Smooth muscle cell (in vitro differentiated cells): ENCODE measurements around the gene PRRT4. TPM values are rescaled to one million over a fixed set of nuclear protein-coding genes. Genes with fewer than 3 reads are reported as not detected.

Experiments used
- DNase-seq: peaks from one replicate; lab custom pipeline; 2025; ENCODE audit not compliant: unreplicated experiment; lab: John Stamatoyannopoulos, UW
- H2AFZ ChIP-seq: fragments of 200-600 bp; sonication (generic); 2 replicates; pipeline ENCODE4 v1.6.0; 2016; ENCODE audit warnings: antibody characterized with exemption, low read depth, mild to moderate bottlenecking
- H3F3A ChIP-seq: fragments of 200-600 bp; sonication (generic); 2 replicates; pipeline ENCODE4 v1.6.0; 2017; ENCODE audit warnings: antibody characterized with exemption, low read depth
- H3K27ac ChIP-seq: fragments of 200-600 bp; sonication (generic); 2 replicates; pipeline ENCODE4 v1.5.1; 2016; ENCODE audit warnings: low read depth, mild to moderate bottlenecking
- H3K27me3 ChIP-seq: fragments of 200-600 bp; sonication (generic); 2 replicates; pipeline ENCODE4 v1.6.1; 2016; ENCODE audit warnings: low read depth, mild to moderate bottlenecking
- H3K36me3 ChIP-seq: fragments of 200-600 bp; sonication (generic); 2 replicates; pipeline ENCODE4 v1.5.1; 2016; ENCODE audit warnings: low read depth
- H3K4me1 ChIP-seq: fragments of 200-600 bp; sonication (generic); 2 replicates; pipeline ENCODE4 v1.5.1; 2016; ENCODE audit warnings: low read depth
- H3K4me2 ChIP-seq: fragments of 200-600 bp; sonication (generic); 2 replicates; pipeline ENCODE4 v1.6.0; 2016; ENCODE audit warnings: mild to moderate bottlenecking
- H3K4me3 ChIP-seq: fragments of 200-600 bp; sonication (generic); 2 replicates; pipeline ENCODE4 v1.5.1; 2016; ENCODE audit warnings: mild to moderate bottlenecking
- H3K79me2 ChIP-seq: fragments of 200-600 bp; sonication (generic); 2 replicates; pipeline ENCODE4 v1.6.0; 2016; ENCODE audit warnings: low read depth, mild to moderate bottlenecking
- H3K9ac ChIP-seq: fragments of 200-600 bp; sonication (generic); 2 replicates; pipeline ENCODE4 v1.6.0; 2016; ENCODE audit warnings: low read depth
- H3K9me3 ChIP-seq: fragments of 200-600 bp; sonication (generic); replicated peaks from 2 replicates; pipeline ENCODE4 v1.5.1; 2016; ENCODE audit warnings: low read depth
- H4K20me1 ChIP-seq: fragments of 200-600 bp; sonication (generic); 2 replicates; pipeline ENCODE4 v1.6.0; 2016; ENCODE audit warnings: low read depth
- WGBS: methylation state at CpG from one replicate; pipeline ENCODE4 v1.1.7; 2016; ENCODE audit warnings: low lambda C conversion rate; 5-methylcytosine and 5-hydroxymethylcytosine counted together
- polyA plus RNA-seq: library from polyadenylated mRNA; unstranded; fragments of >200 nt; fragmentation: Nextera tagmentation; extraction: Ambion mirVana; gene quantifications from 2 replicates; pipeline ENCODE4 v1.2.1, GENCODE V29; 2016
- total RNA-seq: library from RNA; depleted of rRNA; stranded (reverse); fragments of >200 nt; gene quantifications from 2 replicates; pipeline ENCODE4 v1.2.3, GENCODE V29; 2014
- TF ChIP-seq, protein P1 (sequence below): fragments of 200-600 bp; sonication (generic); IDR thresholded peaks from 2 replicates; pipeline ENCODE4 v1.5.1; 2017; ENCODE audit warnings: borderline replicate concordance, mild to moderate bottlenecking, antibody characterized with exemption; ENCODE audit not compliant: insufficient read depth, poor library complexity, severe bottlenecking

PRRT4 gene
- total and polyA plus RNA-seq, 2 experiments from 2014 or later: 0.09 to 0.83 TPM

DNA sequence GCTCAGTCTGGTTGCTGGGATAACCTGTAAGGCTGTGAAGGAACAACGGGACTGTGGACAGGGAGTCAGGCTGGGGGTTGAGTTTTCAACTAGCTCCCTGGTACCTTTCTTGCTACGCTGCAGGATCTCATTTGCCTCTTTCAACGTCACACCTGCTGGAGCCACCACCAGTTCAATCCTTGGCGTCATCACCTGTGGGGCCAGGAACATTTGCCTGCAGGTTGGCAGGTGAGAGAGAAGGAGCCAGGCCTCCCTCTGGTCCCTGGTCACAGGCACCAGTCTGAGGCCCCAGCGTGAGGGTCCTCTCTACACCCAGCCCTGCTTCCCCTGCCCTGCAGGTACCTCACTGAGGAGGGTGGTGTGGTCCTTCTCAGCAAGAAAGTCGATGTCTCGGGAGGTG lies 38.5 kb upstream of the PRRT4 start:
- TF ChIP-seq, protein P1, sequence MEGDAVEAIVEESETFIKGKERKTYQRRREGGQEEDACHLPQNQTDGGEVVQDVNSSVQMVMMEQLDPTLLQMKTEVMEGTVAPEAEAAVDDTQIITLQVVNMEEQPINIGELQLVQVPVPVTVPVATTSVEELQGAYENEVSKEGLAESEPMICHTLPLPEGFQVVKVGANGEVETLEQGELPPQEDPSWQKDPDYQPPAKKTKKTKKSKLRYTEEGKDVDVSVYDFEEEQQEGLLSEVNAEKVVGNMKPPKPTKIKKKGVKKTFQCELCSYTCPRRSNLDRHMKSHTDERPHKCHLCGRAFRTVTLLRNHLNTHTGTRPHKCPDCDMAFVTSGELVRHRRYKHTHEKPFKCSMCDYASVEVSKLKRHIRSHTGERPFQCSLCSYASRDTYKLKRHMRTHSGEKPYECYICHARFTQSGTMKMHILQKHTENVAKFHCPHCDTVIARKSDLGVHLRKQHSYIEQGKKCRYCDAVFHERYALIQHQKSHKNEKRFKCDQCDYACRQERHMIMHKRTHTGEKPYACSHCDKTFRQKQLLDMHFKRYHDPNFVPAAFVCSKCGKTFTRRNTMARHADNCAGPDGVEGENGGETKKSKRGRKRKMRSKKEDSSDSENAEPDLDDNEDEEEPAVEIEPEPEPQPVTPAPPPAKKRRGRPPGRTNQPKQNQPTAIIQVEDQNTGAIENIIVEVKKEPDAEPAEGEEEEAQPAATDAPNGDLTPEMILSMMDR: no peak
- Histone ChIP-seq H3K79me2 (peaks cover 8% of the 10 kb centered on the region), H3F3A (no peaks in the 10 kb centered on the region), H3K9me3 (no peaks in the 10 kb centered on the region), H3K36me3 (peaks cover 15% of the 10 kb centered on the region), H3K27me3 (no peaks in the 10 kb centered on the region), H3K9ac (no peak overlapping the region), H3K4me2 (no peak overlapping the region), H4K20me1 (peaks cover 21% of the 10 kb centered on the region), H3K4me3 (no peak overlapping the region), H2AFZ (no peak overlapping the region), H3K27ac (no peak overlapping the region), H3K4me1 (peaks cover 11% of the 10 kb centered on the region)
- no peak for DNase-seq
- 95% methylated on average over 7 of the region's 7 CpGs for whole genome bisulfite sequencing

- no peak overlapping the region for H3K9ac ChIP-seq
These were observed 37.3 kb upstream of the PRRT4 start for GRCh38 chr7:128398841-128399135.

GRCh38 chr7:128398016-128398840 lies 36.7 kb upstream of the PRRT4 start:
- Histone ChIP-seq H3K4me2 (no peak overlapping the region), H3K27me3 (no peaks in the 10 kb centered on the region), H3K4me1 (no peaks in the 10 kb centered on the region), H2AFZ (no peak overlapping the region), H4K20me1 (peaks cover 5% of the 10 kb centered on the region), H3K9ac (no peak overlapping the region), H3K9me3 (no peaks in the 10 kb centered on the region), H3K79me2 (no peaks in the 10 kb centered on the region), H3K36me3 (peaks cover 15% of the 10 kb centered on the region), H3F3A (no peaks in the 10 kb centered on the region), H3K27ac (no peak overlapping the region), H3K4me3 (no peak overlapping the region)
- WGBS: 77% methylated on average over 16 of the region's 16 CpGs
- TF ChIP-seq, protein P1: peak; percentile 81
- DNase-seq: no peak

More at GRCh38 chr7:128398841-128399135, 37.3 kb upstream of the PRRT4 start:
- Histone ChIP-seq H4K20me1 (peaks cover 9% of the 10 kb centered on the region), H3K79me2 (peaks cover 3% of the 10 kb centered on the region), H3K36me3 (peaks cover 15% of the 10 kb centered on the region), H3K4me1 (no peaks in the 10 kb centered on the region), H3K27me3 (no peaks in the 10 kb centered on the region), H3K4me2 (no peak overlapping the region), H3K4me3 (no peak overlapping the region), H3F3A (no peaks in the 10 kb centered on the region), H2AFZ (no peak overlapping the region), H3K9me3 (no peaks in the 10 kb centered on the region), H3K27ac (no peak overlapping the region)
- 61% methylated on average over 6 of the region's 6 CpGs for WGBS
- TF ChIP-seq, protein P1: no peak
- no peak for DNase-seq

GRCh38 chr7:128396357-128396756 lies 34.9 kb upstream of the PRRT4 start:
- H3K36me3 ChIP-seq: peaks cover 15% of the 10 kb centered on the region
- no peak overlapping the region for H3K4me2 ChIP-seq
- no peaks in the 10 kb centered on the region for H3K27me3 ChIP-seq
- H3K27ac ChIP-seq: no peak overlapping the region
- TF ChIP-seq, protein P1: no peak
- no peak overlapping the region for H3K4me3 ChIP-seq
- H2AFZ ChIP-seq: no peak overlapping the region
- H3F3A ChIP-seq: no peaks in the 10 kb centered on the region
- no peaks in the 10 kb centered on the region for H3K79me2 ChIP-seq
- no peak for DNase-seq
- no peaks in the 10 kb centered on the region for H3K4me1 ChIP-seq
- 96% methylated on average over 11 of the region's 11 CpGs for WGBS
- H3K9ac ChIP-seq: no peak overlapping the region
- H4K20me1 ChIP-seq: peaks cover 5% of the 10 kb centered on the region
- H3K9me3 ChIP-seq: no peaks in the 10 kb centered on the region
